HG03469 (cell line): Measurements from ENCODE around the gene SLC35E2B.
"Not testable (repeated sequence)": the region's sequence is repeated elsewhere in the genome, so short reads cannot be mapped to it uniquely, and the experiment has no call there.

Experiments
- ATAC-seq: cut with Tn5 transposase; IDR thresholded peaks from one replicate; pipeline ENCODE4 v1.9.1; 2021; ENCODE audit warnings: mild to moderate bottlenecking, moderate library complexity, moderate number of reproducible peaks; ENCODE audit not compliant: unreplicated experiment

Gene SLC35E2B

GRCh38 chr1:1647567-1648241, 44.9 kb downstream of the SLC35E2B start:
- not testable (repeated sequence) for ATAC-seq

DNA sequence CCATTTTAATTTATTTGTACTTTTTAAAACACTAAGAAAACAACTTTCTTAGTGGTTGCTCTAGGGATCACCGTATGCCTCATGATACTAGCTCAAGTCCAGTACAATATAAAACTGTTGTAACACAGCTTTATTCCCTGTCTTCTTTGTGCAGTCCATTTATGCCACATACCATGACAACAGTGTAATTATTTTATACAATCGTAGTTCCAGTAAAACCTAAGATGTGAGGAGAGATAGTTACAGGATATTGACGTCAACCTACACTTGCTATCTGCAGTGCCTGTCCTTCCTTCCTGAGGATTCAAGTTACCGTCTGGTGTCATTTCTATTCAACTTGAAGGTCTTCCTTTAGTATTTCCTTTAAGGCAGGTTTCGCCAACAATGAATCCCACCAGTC, 46.3 kb downstream of the SLC35E2B start:
- not testable (repeated sequence) for ATAC-seq

- ATAC-seq = not testable (repeated sequence)
Observed at GRCh38 chr1:1640711-1641461, 51.7 kb downstream of the SLC35E2B start.

GRCh38 chr1:1640081-1640480, 52.5 kb downstream of the SLC35E2B start:
- ATAC-seq = not testable (repeated sequence)

DNA sequence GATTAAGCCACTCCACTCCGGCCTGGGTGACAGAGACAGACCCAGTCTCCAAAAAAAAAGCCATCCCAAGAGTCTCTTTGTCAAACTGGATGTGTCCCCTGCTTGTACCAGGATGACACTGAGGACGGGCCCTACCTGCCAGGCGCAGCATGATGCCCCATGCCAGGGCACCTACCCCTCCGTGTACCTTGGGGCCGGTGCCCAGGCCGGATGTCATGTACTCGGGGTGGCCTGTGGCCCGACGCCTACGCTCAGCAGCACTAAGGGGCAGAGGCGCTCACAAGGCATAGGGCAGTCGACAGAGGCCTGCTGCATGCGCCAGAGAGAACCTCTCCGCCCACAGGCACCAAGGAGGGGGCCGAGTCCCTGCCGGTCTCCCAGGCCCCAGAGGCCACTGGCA, 53.2 kb downstream of the SLC35E2B start:
- not testable (repeated sequence) for ATAC-seq

GRCh38 chr1:1638528-1638927, 54.1 kb downstream of the SLC35E2B start:
- ATAC-seq = not testable (repeated sequence)

GRCh38 chr1:1637479-1637875, 55.1 kb downstream of the SLC35E2B start:
- ATAC-seq = not testable (repeated sequence)

DNA sequence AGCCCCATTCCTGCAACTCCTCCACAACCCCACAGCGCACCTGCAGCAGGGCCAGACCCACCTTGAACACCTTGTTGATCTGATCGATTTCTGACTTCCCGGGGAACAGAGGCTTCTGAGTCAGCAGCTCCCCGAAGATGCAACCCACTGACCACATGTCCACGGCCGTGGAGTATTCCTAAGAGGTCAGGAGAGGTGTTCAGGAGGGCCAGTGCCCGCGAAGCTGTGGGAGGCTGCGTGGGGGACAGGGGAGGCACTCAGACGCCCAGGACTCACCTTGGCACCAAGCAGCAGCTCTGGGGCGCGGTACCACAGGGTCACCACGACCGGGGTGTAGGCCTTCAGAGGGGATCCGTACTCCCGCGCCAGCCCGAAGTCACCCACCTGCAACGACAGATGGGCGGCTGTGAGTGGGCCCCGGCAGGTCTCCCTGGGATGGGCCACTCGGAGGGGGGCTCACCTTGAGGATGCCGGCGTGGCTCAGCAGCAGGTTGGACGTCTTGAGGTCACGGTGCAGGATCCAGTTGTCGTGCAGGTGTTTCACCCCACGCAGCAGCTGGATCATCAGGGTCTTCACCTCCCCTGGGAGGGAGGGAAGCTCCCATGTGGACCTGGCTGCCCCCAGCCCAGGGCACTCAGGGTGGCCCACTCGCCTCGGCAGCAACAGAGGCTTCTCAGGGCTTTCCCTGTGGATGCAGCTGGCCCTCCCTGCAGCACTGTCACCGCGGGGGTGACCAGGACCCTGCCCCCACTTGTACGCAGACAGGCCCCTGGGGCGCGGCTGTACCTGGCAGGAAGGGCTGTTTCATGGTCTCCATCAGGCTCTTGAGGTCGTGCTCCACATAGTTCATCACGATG, 55.7 kb downstream of the SLC35E2B start:
- ATAC-seq = not testable (repeated sequence)

GRCh38 chr1:1634613-1635012, 58.0 kb downstream of the SLC35E2B start:
- ATAC-seq = not testable (repeated sequence)

- not testable (repeated sequence) for ATAC-seq
Observed at GRCh38 chr1:1633409-1633808, 59.2 kb downstream of the SLC35E2B start.

- no peak for ATAC-seq
Observed at GRCh38 chr1:1631782-1632420, 60.7 kb downstream of the SLC35E2B start, which contains the start of gene MMP23B. TSS of gene MMP23B (plus strand) at chr1:1632173. CDS start at chr1:1632219, 46 bp downstream.

DNA sequence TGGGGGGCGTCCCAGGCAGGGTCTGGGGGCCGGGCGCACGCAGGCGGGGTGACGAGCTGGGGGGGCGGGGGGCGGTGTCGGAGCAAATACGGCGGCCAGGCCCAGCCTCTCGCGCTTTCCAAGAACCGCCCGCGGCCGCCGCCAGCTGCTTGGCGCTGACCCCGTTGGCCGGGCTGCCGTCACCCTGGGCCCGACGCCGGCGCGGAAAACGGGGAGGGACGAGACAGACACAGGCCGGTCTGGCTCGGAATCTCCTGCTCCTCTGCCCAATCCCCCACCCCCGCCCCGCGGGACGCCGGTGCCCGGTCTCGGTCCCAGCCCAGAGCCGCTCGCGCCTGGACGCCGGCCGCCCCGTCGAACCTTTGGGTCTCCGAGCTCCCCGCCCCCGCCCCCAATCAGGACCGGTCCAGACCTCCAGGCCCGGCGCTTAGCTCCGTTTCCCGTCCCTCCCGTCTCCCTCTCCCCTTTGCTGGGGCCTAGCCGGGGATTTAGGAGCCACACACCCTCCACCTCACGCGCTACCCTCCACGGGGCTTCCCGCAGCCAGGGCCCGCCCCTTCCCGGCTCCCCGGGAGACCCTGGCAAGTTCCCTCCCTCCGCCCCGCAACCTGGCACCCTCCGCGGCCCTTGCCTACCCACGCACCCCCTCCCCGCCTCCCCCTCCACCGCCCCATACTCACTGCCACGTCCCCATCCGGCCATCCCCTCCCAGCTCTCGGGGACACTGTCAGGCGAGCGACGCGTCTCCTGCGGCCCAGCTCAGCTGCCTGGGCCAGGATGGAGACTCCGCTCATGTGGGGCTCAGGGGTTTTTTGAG, 61.4 kb downstream of the SLC35E2B start:
- no peak for ATAC-seq

DNA sequence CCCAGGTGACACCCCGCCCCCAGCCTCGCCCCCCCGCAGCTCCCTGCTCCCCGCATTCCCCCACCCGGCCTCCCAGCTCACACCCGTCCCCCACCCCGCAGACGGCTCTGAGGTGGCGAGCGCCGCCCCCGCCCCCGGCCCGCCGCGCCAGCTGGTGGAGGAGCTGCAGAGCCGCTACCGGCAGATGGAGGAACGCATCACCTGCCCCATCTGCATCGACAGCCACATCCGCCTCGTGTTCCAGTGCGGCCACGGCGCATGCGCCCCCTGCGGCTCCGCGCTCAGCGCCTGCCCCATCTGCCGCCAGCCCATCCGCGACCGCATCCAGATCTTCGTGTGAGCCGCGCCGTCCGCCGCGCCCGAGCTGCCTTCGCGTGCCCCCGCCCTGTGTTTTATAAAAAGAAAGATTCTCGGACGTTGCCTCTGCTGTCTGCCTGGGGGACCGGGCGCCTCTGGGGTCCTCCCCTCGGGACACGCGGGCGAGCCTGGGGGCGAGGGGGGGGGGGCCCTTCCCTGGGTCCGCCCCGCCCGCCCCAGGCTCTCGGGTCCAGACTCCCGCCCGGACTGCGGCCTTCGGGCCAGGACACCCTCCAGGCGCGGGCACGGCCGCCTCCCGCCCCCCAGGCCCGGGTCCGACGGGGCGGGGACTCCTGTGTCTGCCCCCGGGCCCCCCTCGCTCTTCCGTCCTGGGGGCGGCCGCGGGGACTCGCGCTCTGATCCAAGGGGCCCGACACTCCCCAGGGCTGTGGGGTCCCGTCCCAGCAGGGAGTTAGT, 62.2 kb downstream of the SLC35E2B start:
- ATAC-seq = peak; percentile 51

DNA sequence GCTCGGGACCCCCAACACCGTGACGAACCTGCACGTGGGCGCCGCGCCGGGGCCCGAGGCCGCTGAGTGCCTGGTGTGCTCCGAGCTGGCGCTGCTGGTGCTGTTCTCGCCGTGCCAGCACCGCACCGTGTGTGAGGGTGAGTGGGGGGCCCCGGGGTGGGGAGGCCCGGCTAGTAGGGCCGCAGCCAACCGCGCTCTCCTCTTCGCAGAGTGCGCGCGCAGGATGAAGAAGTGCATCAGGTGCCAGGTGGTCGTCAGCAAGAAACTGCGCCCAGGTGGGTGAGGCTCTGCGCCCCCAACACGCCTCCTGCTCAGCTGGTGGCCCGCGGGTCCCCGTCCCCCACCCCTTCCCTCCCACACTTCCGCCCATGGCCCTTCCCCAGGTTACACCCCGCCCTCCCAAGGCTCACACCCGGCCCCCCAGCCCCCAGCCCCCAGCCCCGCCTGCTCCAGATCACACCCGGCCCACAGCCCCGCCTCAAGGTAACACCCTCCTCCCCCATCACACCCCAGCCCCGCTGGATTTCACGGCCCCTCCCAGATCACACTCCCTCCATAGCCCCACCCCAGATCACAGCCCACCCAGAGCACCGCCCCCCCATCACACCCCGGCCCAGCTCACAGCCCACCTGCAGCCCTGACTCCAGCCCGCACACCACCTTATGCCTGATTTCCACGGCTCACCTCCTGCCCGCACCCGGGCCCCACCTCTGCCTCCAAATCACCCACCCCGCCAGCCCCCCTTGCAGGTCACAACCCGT, 63.0 kb downstream of the SLC35E2B start:
- ATAC-seq = no peak

- no peak for ATAC-seq
Observed at GRCh38 chr1:1628754-1629429, 63.7 kb downstream of the SLC35E2B start.

- ATAC-seq = no peak
Observed at GRCh38 chr1:1627829-1628753, 64.5 kb downstream of the SLC35E2B start.
